GM18868 (cell line): ENCODE measurements around the gene CLEC18B.
"Not testable (repeated sequence)": the region's sequence is repeated elsewhere in the genome, so short reads cannot be mapped to it uniquely, and the experiment has no call there.

Experiments
- ATAC-seq: cut with Tn5 transposase; IDR thresholded peaks from one replicate; pipeline ENCODE4 v1.9.1; 2021; ENCODE audit warnings: mild to moderate bottlenecking, moderate library complexity; ENCODE audit not compliant: unreplicated experiment

CLEC18B gene

DNA sequence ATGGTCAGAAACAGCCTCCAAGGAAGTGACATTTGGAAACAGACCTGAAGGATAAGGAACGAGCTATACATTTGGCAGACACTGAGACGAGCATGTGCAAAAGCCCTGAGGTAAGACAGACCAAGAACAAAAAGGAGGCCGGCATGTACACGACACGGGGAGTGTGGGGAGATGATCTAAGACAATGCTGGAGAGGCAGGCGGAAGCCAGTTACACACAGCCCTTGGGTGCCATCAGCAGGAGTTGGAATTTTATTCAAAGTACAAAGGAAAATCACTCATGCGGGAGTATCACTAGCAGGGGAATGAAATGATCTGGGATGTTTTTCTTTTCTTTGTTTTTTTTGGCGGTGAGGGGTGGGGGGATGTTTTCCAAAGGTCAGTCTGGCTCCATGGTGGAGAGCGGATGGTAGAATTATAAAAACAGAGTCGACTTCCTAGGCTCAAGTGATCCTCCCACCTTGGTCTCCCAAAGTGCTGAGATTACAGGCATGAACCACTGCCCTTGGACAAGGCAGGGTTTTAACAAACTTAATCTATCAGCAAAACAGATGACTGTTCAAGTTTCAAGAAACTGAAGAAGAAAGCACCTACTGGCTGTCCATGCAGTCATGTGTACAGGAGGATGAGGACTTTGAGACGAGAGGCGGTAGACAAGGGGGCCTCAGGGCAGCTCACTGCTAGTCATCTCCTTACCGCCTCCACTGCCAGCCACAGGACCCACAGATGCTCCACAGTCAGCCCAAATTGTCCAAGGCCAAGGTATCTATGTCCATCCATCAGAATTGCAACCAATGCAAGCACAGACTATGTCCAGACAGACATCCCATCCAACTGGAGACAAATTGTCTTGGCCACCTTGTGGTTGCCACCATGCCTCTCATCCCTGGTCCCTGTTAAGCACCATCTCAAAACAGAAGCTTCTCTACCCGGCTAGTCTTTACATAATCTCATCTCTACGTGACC lies 59.4 kb downstream of the CLEC18B start:
- not testable (repeated sequence) for ATAC-seq
